OCI-M2 (cell line): ENCODE data around the gene STMN1.

Source experiments
- DNase-seq: peaks from one replicate; lab custom pipeline; 2025; ENCODE audit not compliant: unreplicated experiment; lab: John Stamatoyannopoulos, UW

STMN1 gene

DNA sequence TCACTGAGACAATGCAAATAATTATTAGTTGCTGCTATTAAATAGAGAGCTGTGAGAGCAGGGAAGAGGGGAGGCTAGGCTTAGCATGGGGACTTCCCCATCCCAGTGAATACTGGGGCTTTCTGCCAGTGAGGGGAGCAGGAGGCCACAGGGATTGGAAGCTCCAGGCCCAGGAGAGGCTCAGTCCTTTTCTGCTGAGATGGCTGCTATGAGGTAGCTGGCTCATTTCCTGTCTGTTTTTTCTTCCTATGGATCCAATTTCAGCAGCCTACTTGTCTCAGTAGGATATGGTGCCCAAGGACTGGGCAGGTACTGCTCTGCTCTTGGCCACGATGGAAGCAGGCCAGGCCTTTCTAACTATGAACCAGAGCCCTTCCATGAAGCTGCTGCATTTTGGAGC is 10.0 kb downstream of the STMN1 start:
- no peak for DNase-seq

- DNase-seq: peak; percentile 67
Measured at GRCh38 chr1:25895365-25895990, 10.7 kb downstream of the STMN1 start.

DNA sequence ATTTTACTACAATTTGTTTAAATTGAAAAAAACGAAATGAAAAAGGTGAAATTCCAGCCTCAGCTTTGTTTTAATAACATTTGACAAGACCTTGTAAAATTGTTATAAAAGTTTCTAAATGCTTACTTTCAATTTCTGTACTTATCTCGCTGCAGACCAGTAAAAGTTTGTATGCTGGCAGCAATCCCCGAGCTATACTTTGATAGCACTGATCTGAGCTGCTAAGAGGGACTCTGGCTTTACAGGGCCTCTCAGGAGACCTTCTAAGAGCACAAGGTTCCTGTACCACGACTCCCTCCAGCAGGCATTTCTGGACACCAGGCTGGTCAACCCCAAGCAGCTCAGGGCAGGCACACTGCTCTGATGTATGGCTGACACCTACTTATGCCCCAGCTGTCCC is 13.1 kb downstream of the STMN1 start:
- DNase-seq: no peak

GRCh38 chr1:25891606-25892005 is 14.6 kb downstream of the STMN1 start:
- no peak for DNase-seq

GRCh38 chr1:25890239-25891034 is 15.8 kb downstream of the STMN1 start:
- no peak for DNase-seq

DNA sequence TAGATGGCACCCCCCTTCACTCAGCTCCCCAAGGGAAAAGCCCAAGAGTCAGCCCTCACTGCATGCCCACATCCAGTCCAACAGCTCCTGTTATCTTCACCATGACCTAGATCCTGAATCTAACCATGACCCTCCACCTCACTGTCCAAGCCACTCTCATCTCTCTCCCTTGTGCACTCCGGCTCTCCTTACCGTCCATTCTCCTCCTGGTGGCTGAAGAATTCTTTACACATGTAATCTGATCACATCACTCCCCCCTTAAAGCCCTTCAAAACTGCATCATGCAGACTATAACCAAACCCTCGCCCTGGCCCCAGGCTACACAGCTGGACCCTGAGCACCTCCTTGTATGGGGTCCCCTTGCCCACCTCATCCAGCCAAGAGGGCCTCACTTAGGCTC is 16.7 kb downstream of the STMN1 start:
- no peak for DNase-seq

DNA sequence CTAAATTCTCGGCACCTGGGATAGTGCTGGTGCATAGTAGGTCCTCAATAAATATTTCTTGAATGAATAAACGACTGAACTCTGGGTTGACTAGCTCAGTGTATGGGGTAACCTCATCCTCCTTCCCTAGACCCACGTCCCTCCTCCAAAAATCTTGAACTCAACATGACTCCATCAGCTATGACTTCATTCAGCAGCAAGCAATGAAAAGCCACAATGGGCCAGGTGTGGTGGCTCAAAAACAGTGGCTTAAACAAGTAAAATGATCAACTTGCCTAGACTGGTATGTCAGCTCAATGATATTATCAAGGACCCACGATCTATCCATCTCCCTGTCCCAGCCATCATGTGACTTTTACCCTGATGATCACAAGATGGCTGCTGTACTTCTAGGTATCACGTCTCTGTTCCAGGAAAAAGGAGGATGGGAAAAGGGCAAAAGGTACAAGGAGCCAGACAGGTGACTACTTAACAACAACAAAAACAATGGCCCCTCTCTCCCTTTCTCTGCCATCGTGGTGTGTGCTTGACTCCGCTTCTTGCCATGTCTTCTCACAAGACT is 17.7 kb downstream of the STMN1 start:
- DNase-seq: no peak

- no peak for DNase-seq
Measured at GRCh38 chr1:25885602-25886001, 20.6 kb downstream of the STMN1 start.

GRCh38 chr1:25881266-25881665 is 25.0 kb downstream of the STMN1 start:
- no peak for DNase-seq

GRCh38 chr1:25880518-25880917 is 25.7 kb downstream of the STMN1 start:
- no peak for DNase-seq

GRCh38 chr1:25879675-25880074 is 26.5 kb downstream of the STMN1 start:
- DNase-seq: no peak

GRCh38 chr1:25878690-25879089 is 27.5 kb downstream of the STMN1 start:
- no peak for DNase-seq

DNA sequence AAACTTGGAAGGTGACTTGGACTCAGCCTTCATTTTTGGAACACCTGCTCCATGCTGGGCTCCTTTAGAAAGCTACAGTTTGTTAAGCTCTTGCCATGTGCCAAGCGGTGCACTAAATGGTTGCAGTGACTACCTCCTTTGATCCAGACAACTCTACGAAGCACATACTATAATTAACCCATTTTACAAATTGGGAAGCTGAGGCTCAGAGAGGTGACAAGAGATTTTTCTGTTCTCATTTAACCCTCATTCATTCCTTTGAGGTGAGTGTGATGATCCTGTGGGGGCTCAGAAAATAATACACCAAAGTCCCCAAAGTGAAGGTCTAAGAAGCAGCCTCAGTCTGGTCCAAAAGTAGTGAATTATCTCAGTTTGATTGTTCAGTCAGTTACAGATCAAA is 29.1 kb downstream of the STMN1 start:
- DNase-seq: no peak

DNA sequence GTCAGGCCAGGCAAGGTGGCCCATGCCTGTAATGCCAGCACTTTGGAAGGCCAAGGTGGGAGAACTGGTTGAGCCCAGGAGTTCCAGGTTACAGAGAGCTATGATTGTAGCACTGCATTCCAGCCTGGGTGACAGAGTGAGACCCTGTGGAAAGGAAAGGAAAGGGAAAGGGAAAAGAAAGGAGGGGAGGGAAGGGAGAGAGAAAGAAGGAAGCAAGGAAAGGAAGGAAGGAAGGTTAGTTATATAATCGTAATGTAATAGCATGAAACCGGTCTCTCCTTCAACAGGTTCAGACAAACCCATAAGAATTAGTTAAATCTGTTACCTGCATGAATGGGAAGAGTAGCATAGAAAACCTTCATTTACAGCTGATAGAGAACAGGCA is 29.5 kb downstream of the STMN1 start:
- no peak for DNase-seq

DNA sequence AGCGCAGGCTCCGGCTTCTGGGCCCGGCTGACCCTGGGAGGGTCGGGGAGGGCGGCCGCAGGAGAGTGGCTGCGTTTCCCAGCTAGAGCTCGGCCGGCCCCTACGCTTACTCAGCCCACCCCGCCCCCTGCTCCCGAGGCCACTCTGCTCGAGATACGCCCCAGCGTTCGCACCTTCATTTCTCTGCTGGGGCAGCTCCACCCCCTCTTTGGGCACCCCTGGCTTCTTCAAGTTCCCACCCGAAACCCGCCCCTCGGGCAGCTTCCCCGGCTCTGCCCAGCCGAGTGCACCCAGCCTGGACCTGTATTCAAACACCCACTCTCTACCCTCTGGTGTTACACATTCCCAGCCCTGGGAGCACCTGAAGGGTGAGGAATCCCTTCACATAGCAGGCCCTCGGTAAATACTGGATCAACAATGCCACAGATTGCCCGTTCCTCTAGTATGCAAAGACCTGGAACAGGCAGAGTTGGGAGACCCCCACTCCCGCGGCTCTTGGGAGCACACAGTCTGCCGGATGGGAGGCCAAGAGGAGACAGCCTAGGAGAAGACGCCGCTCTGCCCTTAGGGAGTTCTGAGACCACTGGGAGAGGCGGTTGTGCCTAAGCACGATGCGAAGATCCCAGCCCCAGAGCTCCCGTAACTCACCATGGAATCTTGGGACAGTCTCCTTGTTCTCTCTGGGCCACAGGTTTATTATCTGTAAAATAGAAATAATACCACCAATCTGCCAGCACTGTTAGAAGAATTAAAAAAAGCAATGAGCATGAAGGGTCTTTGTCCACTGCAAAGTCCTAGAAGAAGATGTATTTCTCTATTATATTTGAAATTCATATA is 30.1 kb downstream of the STMN1 start:
- no peak for DNase-seq

- no peak for DNase-seq
Measured at GRCh38 chr1:25875154-25875855, 30.9 kb downstream of the STMN1 start, which contains the start of gene PAQR7. Gene PAQR7, minus strand, starts transcription at chr1:25875708. Its CDS starts 11,869 bp downstream, at chr1:25863839.

DNA sequence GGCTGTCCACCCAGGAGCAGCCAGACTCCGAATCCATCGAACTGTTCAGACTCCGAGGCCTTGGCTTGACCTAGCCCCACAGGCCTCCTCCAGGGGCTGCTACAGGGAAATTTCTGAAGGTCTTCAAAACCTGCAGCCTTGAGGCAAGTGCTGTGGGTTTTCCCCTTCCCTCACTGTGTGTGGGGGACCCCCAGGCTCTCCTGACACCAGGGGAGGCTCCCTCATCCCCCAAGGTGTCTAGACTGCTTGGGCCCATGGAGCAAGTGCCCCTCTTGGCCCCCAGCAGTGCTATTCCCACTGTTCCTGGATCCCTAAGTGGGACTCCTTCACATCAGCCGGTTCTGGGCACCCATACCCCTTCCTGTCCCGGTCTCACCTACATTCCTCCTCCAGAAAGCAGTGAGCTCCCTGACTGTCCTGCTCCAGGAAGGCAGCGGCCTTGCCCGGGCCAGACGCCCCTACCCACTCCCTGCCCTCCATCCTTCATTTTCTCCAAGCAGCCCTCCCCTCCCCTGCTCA is 31.5 kb downstream of the STMN1 start:
- DNase-seq: no peak

GRCh38 chr1:25874209-25874608 is 32.0 kb downstream of the STMN1 start:
- no peak for DNase-seq

- DNase-seq: no peak
Measured at GRCh38 chr1:25873120-25873519, 33.1 kb downstream of the STMN1 start.

GRCh38 chr1:25872713-25873112 is 33.5 kb downstream of the STMN1 start:
- no peak for DNase-seq
